H1 (cell line): ENCODE measurements around the gene BNC2. TPM values are rescaled to one million over a fixed set of nuclear protein-coding genes. Genes with fewer than 3 reads are reported as not detected.

Experiments
- CREB1 ChIP-seq: IDR thresholded peaks from 2 replicates; pipeline ENCODE4 v1.6.1; 2012; ENCODE audit warnings: inconsistent platforms
- CTBP2 ChIP-seq: IDR thresholded peaks from 2 replicates; pipeline ENCODE4 v1.7.0; 2011; ENCODE audit warnings: borderline replicate concordance, mild to moderate bottlenecking, moderate library complexity, mixed read lengths, low read length; ENCODE audit not compliant: insufficient read depth, insufficient read length
- KDM1A ChIP-seq: fragments of 200-600, 300-600 bp; sonication (generic); IDR thresholded peaks from 2 replicates; pipeline ENCODE4 v1.7.1; 2016; ENCODE audit warnings: mild to moderate bottlenecking, low read length, borderline replicate concordance
- POLR2AphosphoS5 ChIP-seq: IDR thresholded peaks from 2 replicates; pipeline ENCODE4 v1.6.1; 2011; ENCODE audit warnings: low read depth, low read length
- RAD21 ChIP-seq, 2 experiments: IDR thresholded peaks in 1 of 2; conservative IDR thresholded peaks in 1 of 2; 2 replicates each; pipeline ENCODE4 v1.6.1; 2011; ENCODE audit warnings: low read depth in 2 of 2, low read length in 2 of 2, improper control_type of control experiment in 1 of 2, inconsistent platforms in 1 of 2, mild to moderate bottlenecking in 1 of 2, moderate library complexity in 1 of 2
- SIX5 ChIP-seq: IDR thresholded peaks from 2 replicates; pipeline ENCODE4 v1.6.1; 2011; ENCODE audit warnings: mild to moderate bottlenecking, low read depth, low read length
- SUZ12 ChIP-seq: fragments of 200-600 bp; sonication (generic); IDR thresholded peaks from 2 replicates; pipeline ENCODE4 v1.6.1; 2012; ENCODE audit warnings: mild to moderate bottlenecking, inconsistent platforms, low read length, moderate library complexity, mixed read lengths
- TCF12 ChIP-seq: IDR thresholded peaks from 2 replicates; pipeline ENCODE4 v1.6.1; 2011; ENCODE audit warnings: low read depth, mild to moderate bottlenecking, low read length
- USF2 ChIP-seq: IDR thresholded peaks from 2 replicates; pipeline ENCODE4 v1.6.1; 2011; ENCODE audit warnings: low read length, improper control_type of control experiment
- YY1 ChIP-seq: IDR thresholded peaks from 2 replicates; pipeline ENCODE4 v1.6.1; 2011; ENCODE audit warnings: low read depth, mild to moderate bottlenecking, low read length
- polyA plus RNA-seq, 7 experiments: library from polyadenylated mRNA; depleted of rRNA in 3 of 7; stranded (reverse) in 5 of 7; unstranded in 2 of 7; fragments of >200 nt in 5 of 7; fragments of 200-250 nt in 2 of 7; gene quantifications; 1 replicate in 5 of 7; 2 replicates in 1 of 7; 4 replicates in 1 of 7; pipeline versions ENCODE4 v1.2.1 to v1.2.3, GENCODE V29; 2011 to 2013; ENCODE audit warnings: missing spikeins in 2 of 7, mixed read lengths in 2 of 7
- total RNA-seq: library from RNA; stranded (reverse); fragmentation: NEBNext Ultra II Directional; extraction: Animal tissue kit (Norgen Biotek cat#: 25700); gene quantifications from 2 replicates; pipeline ENCODE4 v1.2.1, GENCODE V29; 2021
- TF ChIP-seq, protein P1 (sequence below): fragments of 300-600 bp; sonication (generic); IDR thresholded peaks from 2 replicates; pipeline ENCODE4 v1.7.1; 2012; ENCODE audit warnings: low read length, moderate library complexity, mild to moderate bottlenecking, inconsistent platforms; ENCODE audit not compliant: insufficient replicate concordance

BNC2 gene
- total and polyA plus RNA-seq, 2 of the 8 experiments (the other 6 are each of a cell fraction or from before 2014, with no cell fraction given), result 16.0 to 26.8 TPM

GRCh38 chr9:16659096-16659495, 211.4 kb downstream of the BNC2 start (continued):
- TF ChIP-seq, protein P1, sequence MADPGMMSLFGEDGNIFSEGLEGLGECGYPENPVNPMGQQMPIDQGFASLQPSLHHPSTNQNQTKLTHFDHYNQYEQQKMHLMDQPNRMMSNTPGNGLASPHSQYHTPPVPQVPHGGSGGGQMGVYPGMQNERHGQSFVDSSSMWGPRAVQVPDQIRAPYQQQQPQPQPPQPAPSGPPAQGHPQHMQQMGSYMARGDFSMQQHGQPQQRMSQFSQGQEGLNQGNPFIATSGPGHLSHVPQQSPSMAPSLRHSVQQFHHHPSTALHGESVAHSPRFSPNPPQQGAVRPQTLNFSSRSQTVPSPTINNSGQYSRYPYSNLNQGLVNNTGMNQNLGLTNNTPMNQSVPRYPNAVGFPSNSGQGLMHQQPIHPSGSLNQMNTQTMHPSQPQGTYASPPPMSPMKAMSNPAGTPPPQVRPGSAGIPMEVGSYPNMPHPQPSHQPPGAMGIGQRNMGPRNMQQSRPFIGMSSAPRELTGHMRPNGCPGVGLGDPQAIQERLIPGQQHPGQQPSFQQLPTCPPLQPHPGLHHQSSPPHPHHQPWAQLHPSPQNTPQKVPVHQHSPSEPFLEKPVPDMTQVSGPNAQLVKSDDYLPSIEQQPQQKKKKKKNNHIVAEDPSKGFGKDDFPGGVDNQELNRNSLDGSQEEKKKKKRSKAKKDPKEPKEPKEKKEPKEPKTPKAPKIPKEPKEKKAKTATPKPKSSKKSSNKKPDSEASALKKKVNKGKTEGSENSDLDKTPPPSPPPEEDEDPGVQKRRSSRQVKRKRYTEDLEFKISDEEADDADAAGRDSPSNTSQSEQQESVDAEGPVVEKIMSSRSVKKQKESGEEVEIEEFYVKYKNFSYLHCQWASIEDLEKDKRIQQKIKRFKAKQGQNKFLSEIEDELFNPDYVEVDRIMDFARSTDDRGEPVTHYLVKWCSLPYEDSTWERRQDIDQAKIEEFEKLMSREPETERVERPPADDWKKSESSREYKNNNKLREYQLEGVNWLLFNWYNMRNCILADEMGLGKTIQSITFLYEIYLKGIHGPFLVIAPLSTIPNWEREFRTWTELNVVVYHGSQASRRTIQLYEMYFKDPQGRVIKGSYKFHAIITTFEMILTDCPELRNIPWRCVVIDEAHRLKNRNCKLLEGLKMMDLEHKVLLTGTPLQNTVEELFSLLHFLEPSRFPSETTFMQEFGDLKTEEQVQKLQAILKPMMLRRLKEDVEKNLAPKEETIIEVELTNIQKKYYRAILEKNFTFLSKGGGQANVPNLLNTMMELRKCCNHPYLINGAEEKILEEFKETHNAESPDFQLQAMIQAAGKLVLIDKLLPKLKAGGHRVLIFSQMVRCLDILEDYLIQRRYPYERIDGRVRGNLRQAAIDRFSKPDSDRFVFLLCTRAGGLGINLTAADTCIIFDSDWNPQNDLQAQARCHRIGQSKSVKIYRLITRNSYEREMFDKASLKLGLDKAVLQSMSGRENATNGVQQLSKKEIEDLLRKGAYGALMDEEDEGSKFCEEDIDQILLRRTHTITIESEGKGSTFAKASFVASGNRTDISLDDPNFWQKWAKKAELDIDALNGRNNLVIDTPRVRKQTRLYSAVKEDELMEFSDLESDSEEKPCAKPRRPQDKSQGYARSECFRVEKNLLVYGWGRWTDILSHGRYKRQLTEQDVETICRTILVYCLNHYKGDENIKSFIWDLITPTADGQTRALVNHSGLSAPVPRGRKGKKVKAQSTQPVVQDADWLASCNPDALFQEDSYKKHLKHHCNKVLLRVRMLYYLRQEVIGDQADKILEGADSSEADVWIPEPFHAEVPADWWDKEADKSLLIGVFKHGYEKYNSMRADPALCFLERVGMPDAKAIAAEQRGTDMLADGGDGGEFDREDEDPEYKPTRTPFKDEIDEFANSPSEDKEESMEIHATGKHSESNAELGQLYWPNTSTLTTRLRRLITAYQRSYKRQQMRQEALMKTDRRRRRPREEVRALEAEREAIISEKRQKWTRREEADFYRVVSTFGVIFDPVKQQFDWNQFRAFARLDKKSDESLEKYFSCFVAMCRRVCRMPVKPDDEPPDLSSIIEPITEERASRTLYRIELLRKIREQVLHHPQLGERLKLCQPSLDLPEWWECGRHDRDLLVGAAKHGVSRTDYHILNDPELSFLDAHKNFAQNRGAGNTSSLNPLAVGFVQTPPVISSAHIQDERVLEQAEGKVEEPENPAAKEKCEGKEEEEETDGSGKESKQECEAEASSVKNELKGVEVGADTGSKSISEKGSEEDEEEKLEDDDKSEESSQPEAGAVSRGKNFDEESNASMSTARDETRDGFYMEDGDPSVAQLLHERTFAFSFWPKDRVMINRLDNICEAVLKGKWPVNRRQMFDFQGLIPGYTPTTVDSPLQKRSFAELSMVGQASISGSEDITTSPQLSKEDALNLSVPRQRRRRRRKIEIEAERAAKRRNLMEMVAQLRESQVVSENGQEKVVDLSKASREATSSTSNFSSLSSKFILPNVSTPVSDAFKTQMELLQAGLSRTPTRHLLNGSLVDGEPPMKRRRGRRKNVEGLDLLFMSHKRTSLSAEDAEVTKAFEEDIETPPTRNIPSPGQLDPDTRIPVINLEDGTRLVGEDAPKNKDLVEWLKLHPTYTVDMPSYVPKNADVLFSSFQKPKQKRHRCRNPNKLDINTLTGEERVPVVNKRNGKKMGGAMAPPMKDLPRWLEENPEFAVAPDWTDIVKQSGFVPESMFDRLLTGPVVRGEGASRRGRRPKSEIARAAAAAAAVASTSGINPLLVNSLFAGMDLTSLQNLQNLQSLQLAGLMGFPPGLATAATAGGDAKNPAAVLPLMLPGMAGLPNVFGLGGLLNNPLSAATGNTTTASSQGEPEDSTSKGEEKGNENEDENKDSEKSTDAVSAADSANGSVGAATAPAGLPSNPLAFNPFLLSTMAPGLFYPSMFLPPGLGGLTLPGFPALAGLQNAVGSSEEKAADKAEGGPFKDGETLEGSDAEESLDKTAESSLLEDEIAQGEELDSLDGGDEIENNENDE, result no peak
- TF ChIP-seq SUZ12 (no peak), RAD21 (IDR thresholded peaks at IDR 0.05 in 1 of 2, conservative IDR thresholded peaks at IDR 0.05 in 1 of 2; ENCODE audit: low read depth in 2 of 2, low read length in 2 of 2) (no peak), SIX5 (no peak), KDM1A (no peak), POLR2AphosphoS5 (no peak), CTBP2 (no peak), TCF12 (no peak), USF2 (no peak), YY1 (no peak), CREB1 (no peak)
